ENCODE results near the gene DMRTB1. TPM values are rescaled to one million over a fixed set of nuclear protein-coding genes. Genes with fewer than 3 reads are reported as not detected.

Gene DMRTB1
- total RNA-seq, 1 experiment from 2014 or later, result not detected

DNA sequence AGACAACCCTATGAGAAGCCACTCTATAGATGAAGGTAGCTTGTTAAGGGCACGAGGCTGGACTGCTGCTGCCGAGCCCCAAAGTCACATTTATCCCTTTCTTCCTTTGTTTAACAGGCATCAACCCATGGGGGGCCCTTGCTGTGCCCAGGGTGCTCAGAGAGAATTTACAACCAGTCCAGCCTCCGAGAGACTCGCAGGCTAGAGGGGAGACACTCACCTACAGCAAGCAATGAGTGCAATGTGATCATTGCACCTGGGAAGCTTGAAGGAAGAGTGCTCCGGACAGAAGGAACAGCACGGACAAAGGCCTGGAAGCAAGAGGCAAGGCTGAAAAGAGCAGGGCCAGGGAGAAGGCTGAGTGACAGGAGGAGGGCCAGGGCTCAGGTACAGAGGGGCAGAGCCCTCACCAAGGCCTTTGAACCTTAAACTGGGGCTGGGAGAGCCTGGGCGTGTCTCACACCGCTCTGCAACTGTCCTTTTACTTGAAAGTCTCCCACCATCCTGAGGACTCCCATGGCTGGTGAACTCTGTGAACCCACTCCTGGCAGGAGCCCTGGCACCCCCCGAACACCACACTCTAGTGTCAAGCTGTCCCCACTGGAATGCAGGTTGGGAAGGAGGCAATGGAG, 27.3 kb downstream of the DMRTB1 start:
- no peaks in the 10 kb centered on the region for H3K36me3 ChIP-seq (ENCODE audit: control insufficient read depth in 1 of 2, insufficient read depth in 2 of 2, low read length in 2 of 2)
- ChIA-PET POLR2A (no interaction called here), CTCF (interaction anchor here (0.9 to 3.0 kb wide), 13 partner anchors 13 to 473 kb away, joined by 3 to 31 read pairs (median 4); no protein-coding TSS in a partner anchor), RAD21 (ENCODE audit: low non-redundant PET in 1 of 2, low total read pairs in 2 of 2, uncharacterized antibody in 2 of 2, unreplicated experiment in 2 of 2) (interaction anchor here in 1 of 2 experiments (2.6 kb wide), 1 partner anchor 196 kb away, joined by 12 read pairs; no protein-coding TSS in a partner anchor)
- H3K27me3 ChIP-seq (ENCODE audit: insufficient read depth, low read length), result no peaks in the 10 kb centered on the region
- H3K27ac ChIP-seq (ENCODE audit: low read depth, low read length), result no peak overlapping the region
- no peaks in the 10 kb centered on the region for H3K9me3 ChIP-seq (ENCODE audit: control insufficient read depth in 1 of 2, insufficient read depth in 1 of 2, low read depth in 1 of 2, low read length in 2 of 2)
- peaks cover 0 to 5% of the 10 kb centered on the region in 2 experiments; a peak in 1 of 4 replicates for H3K4me1 ChIP-seq (ENCODE audit: control insufficient read depth in 1 of 2, insufficient read depth in 2 of 2, low read length in 2 of 2)
- H3K79me2 ChIP-seq (ENCODE audit: insufficient read depth, low read length), result no peaks in the 10 kb centered on the region
- no peak for DNase-seq (ENCODE audit: low read depth, low spot score)
- no peaks in the 10 kb centered on the region for H3K9me2 ChIP-seq (ENCODE audit: insufficient read depth)
- no peak for TF ChIP-seq POLR2A (IDR thresholded peaks at IDR 0.05; ENCODE audit: borderline replicate concordance, extremely low read depth, insufficient read depth, insufficient read length)
- no peak for TF ChIP-seq ELF1 (IDR thresholded peaks at IDR 0.05; ENCODE audit: borderline replicate concordance, low read depth)
- no peak overlapping the region for H2AFZ ChIP-seq (ENCODE audit: low read depth, low read length, poor library complexity, severe bottlenecking)
- H4K20me1 ChIP-seq (ENCODE audit: insufficient read depth), result no peaks in the 10 kb centered on the region
- no peak overlapping the region for H3K4me3 ChIP-seq (replicated peaks in 1 of 2; ENCODE audit: low read depth in 1 of 2, low read length in 2 of 2)
- no TSS peak for BruUV-seq (replicated peaks)
- H3K4me2 ChIP-seq (ENCODE audit: low read length), result no peak overlapping the region
- intact Hi-C loops (cut with micrococcal nuclease), result loop anchor here (5.0 to 10.0 kb wide), 3 partner anchors 281 to 468 kb away; no protein-coding TSS in a partner anchor
- H3K9ac ChIP-seq (ENCODE audit: low read length), result no peak overlapping the region
- ATAC-seq, result no peak

GRCh38 chr1:53490351-53490750, 31.2 kb downstream of the DMRTB1 start:
- Histone ChIP-seq H3K9me2 (ENCODE audit: insufficient read depth) (no peaks in the 10 kb centered on the region), H2AFZ (ENCODE audit: low read depth, low read length, poor library complexity, severe bottlenecking) (no peak overlapping the region), H3K36me3 (ENCODE audit: control insufficient read depth in 1 of 2, insufficient read depth in 2 of 2, low read length in 2 of 2) (no peaks in the 10 kb centered on the region), H3K9ac (ENCODE audit: low read length) (no peak overlapping the region), H4K20me1 (ENCODE audit: insufficient read depth) (no peaks in the 10 kb centered on the region), H3K9me3 (ENCODE audit: control insufficient read depth in 1 of 2, insufficient read depth in 1 of 2, low read depth in 1 of 2, low read length in 2 of 2) (no peaks in the 10 kb centered on the region), H3K27ac (ENCODE audit: low read depth, low read length) (no peak overlapping the region), H3K4me1 (ENCODE audit: control insufficient read depth in 1 of 2, insufficient read depth in 2 of 2, low read length in 2 of 2) (peaks cover 0 to 5% of the 10 kb centered on the region in 2 experiments; a peak in 1 of 4 replicates), H3K79me2 (ENCODE audit: insufficient read depth, low read length) (no peaks in the 10 kb centered on the region), H3K4me2 (ENCODE audit: low read length) (no peak overlapping the region), H3K27me3 (ENCODE audit: insufficient read depth, low read length) (no peaks in the 10 kb centered on the region), H3K4me3 (replicated peaks in 1 of 2; ENCODE audit: low read depth in 1 of 2, low read length in 2 of 2) (no peak overlapping the region)
- ATAC-seq (no peak), DNase-seq (ENCODE audit: low read depth, low spot score) (no peak)
- intact Hi-C loops (cut with micrococcal nuclease), result no loop called here
- no TSS peak for BruUV-seq (replicated peaks)
- ChIA-PET RAD21 (ENCODE audit: low non-redundant PET in 1 of 2, low total read pairs in 2 of 2, uncharacterized antibody in 2 of 2, unreplicated experiment in 2 of 2) (no interaction called here), POLR2A (no interaction called here), CTCF (no interaction called here)
- TF ChIP-seq, protein P1, sequence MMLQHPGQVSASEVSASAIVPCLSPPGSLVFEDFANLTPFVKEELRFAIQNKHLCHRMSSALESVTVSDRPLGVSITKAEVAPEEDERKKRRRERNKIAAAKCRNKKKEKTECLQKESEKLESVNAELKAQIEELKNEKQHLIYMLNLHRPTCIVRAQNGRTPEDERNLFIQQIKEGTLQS (IDR thresholded peaks at IDR 0.05), result no peak
- no peak for TF ChIP-seq POLR2AphosphoS5 (IDR thresholded peaks at IDR 0.05; ENCODE audit: low read depth, low read length)
- TF ChIP-seq, protein P2, sequence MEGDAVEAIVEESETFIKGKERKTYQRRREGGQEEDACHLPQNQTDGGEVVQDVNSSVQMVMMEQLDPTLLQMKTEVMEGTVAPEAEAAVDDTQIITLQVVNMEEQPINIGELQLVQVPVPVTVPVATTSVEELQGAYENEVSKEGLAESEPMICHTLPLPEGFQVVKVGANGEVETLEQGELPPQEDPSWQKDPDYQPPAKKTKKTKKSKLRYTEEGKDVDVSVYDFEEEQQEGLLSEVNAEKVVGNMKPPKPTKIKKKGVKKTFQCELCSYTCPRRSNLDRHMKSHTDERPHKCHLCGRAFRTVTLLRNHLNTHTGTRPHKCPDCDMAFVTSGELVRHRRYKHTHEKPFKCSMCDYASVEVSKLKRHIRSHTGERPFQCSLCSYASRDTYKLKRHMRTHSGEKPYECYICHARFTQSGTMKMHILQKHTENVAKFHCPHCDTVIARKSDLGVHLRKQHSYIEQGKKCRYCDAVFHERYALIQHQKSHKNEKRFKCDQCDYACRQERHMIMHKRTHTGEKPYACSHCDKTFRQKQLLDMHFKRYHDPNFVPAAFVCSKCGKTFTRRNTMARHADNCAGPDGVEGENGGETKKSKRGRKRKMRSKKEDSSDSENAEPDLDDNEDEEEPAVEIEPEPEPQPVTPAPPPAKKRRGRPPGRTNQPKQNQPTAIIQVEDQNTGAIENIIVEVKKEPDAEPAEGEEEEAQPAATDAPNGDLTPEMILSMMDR (IDR thresholded peaks at IDR 0.05 in 2 of 3, conservative IDR thresholded peaks at IDR 0.05 in 1 of 3; ENCODE audit: borderline replicate concordance in 1 of 3, insufficient read depth in 1 of 3, low read depth in 2 of 3, low read length in 2 of 3), result no peak
- TF ChIP-seq REST (IDR thresholded peaks at IDR 0.05; ENCODE audit: low read depth), result no peak
- TF ChIP-seq RAD21 (IDR thresholded peaks at IDR 0.05; ENCODE audit: low read depth), result no peak
- no peak for TF ChIP-seq ZNF274 (IDR thresholded peaks at IDR 0.05; ENCODE audit: low read depth, low read length)
- TF ChIP-seq EZH2phosphoT487 (IDR thresholded peaks at IDR 0.05; ENCODE audit: borderline replicate concordance), result no peak
- no peak for TF ChIP-seq SP1 (IDR thresholded peaks at IDR 0.05; ENCODE audit: low read depth)
- no peak for TF ChIP-seq JUND (IDR thresholded peaks at IDR 0.05)
- TF ChIP-seq SIN3A (IDR thresholded peaks at IDR 0.05; ENCODE audit: low read depth), result no peak
- no peak for TF ChIP-seq TCF7L2 (IDR thresholded peaks at IDR 0.05; ENCODE audit: borderline replicate concordance, extremely low read depth, insufficient read depth, insufficient read length)
- TF ChIP-seq CBX3 (IDR thresholded peaks at IDR 0.05; ENCODE audit: low read depth), result no peak
- TF ChIP-seq POLR2A (IDR thresholded peaks at IDR 0.05; ENCODE audit: borderline replicate concordance, extremely low read depth, insufficient read depth, insufficient read length), result no peak
